NCI-H524 (cell line): ENCODE measurements around the gene FCRL4.
A peak's percentile ranks its signal among the peaks of the same experiment; 100 is the strongest.

Experiments used
- DNase-seq, 2 experiments: peaks; one replicate each; lab custom pipeline; 2025; lab: John Stamatoyannopoulos, UW

The FCRL4 gene

GRCh38 chr1:157597959-157598667 lies at the start of gene FCRL4:
Gene FCRL4, minus strand, starts transcription at chr1:157598085. Its CDS starts 141 bp downstream, at chr1:157597944.
- no peak for DNase-seq

DNA sequence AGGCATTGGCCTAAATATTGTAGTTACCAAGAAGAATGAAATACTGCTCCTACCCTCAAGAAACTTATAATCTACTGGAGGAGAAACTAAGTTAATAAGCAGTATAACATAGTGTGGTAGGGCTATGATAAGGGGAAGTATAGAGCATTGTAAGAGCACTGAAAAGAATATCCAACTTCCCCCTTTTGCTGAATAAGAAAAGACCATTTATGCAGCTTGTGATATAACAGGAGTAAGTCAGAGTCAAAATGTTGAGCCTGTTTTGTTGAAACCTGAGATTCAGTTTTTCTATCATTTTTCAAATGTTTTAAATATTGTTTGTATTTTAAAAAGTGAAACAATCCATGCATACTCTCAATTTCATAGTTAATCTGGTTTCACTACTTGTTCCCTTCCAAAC lies 48.3 kb upstream of the FCRL4 start:
- no peak for DNase-seq

DNA sequence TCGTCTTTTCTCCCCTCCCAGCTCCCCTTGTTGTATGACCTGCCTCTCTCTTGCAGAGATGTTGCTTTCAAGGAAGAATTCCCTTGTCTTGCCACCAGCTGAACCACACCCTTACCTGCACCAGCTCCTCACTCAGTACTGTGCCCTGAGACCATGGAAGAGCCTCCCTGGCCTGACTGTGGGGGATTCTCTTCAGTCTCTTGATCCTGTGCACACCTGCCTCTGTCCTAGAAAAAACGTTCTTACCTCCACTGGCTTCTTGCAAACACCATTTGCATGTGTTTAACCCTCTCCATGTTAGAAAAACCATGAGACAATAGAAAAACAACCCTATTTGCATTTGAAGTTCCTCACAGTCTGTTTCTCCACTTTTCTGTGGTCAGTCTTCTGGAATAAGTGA lies 43.3 kb upstream of the FCRL4 start:
- DNase-seq: no peak

DNA sequence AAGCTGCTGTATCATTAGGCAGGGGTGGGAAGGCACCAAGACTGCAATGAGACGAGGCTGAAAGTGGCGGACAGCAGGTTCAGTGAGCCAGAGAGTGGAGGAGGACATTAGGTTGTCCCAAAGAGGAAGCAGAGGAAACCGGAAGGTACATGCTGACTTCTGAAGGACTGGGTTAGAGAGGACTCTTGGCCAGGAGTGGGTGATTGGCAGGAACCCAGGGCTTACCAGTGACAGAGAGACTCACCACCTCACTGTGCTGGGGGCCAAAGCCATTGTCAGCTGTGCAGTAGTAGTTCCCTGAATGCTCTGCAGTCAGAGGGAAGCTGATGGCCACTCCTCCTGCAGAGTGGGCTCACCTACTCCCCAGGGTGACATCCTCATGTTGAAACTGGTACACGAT lies 41.9 kb upstream of the FCRL4 start:
- no peak for DNase-seq

- DNase-seq: no peak
Measured at GRCh38 chr1:157628773-157629172, 30.9 kb upstream of the FCRL4 start.

DNA sequence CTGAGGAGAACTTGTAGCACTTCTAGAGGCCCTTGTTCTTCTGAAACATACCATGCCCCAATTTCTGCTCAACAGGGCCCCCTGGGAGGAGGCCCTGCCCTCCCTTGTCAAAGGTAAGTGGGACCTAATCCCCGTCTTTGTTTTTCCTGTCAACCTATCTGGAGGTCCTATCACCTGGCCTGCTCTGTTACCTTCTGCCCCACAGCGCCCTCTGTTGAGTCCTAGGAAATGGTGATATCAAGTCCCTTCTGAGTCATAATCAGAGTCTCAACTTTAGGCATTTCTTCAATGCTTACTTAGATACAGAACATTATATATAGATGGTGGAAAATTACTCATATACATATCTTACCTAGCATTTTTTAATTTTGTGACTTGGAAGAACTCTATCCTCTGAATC lies 28.2 kb upstream of the FCRL4 start:
- peak in 1 of 2 experiments; percentile 0 for DNase-seq

GRCh38 chr1:157624471-157624870 lies 26.6 kb upstream of the FCRL4 start:
- DNase-seq: no peak

DNA sequence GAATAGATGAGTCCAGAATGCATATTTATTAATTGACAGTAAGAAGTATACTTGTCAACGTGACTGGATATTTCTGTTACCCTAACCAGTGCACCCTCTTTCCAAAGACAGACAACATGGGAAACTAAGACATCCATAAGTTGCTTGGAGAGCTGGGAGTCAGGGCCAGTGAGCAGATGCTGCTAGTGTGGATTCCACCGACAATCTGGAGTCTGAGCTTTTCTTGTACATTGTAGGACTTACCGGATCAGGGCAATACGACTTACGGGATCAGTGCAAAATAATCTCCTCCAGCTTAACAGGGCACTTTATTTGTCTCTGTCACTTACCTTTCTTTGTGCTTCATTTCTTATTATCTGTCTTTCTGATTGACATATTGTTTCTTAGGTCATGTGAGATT lies 24.6 kb upstream of the FCRL4 start:
- DNase-seq: no peak

GRCh38 chr1:157618190-157618589 lies 20.3 kb upstream of the FCRL4 start:
- DNase-seq: no peak

DNA sequence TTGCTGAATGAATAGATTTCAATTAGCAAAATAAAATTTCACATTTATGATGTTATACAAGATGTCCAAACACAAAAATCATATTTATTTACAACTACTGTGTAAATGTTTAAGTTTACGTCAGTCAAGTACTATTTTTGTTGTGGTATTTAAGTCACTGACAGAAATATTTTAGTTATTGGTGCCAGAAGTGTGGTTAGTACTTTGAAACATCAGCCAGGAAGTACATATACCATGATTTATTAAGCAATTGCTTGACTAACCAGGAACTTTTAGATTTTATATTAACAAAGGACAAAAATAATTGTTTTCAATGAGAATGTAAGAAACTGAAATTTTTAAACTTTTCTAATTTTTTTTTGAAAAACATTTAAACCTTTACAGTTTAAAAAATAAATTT lies 2.4 kb upstream of the FCRL4 start:
- no peak for DNase-seq

DNA sequence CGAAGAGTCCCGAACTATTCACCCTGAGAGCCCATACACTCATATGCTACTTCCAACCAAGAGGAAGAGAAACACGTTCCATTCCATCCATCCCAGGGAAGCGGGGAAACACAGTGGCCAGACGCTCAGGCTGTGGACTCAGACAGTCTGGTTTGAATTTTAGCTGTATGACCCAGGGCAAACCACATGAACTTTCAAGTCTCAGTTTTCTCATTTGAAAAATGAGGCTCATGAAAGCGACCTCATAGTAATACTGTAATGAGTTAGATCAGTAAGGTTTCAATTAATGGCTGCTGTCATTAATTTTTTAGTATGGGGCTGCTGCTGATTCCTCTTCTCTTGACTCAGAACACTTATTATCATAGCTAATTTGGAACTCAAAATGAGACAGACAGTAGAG lies 1.5 kb downstream of the FCRL4 start:
- no peak for DNase-seq

- DNase-seq: no peak
Measured at GRCh38 chr1:157595356-157595755, 2.5 kb downstream of the FCRL4 start.

DNA sequence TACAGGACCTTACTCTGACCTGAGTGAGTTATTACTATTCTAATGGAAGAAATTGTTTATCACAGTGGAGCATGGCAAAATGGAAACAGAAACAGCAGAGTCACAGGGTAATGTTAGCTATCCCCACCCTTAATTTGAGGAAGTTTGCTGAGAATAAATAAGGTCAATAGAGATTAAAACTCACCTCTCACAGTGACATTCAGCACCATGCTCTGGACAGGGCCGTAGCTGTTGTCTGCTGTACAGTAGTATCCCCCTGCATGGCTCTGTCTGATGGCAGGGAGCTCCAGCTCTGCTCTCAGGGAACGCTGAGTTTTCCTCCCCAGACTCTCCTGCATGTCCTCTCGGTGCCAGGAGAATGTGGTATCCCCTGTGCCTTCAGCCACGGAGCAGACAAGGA lies 11.9 kb downstream of the FCRL4 start:
- DNase-seq: no peak

DNA sequence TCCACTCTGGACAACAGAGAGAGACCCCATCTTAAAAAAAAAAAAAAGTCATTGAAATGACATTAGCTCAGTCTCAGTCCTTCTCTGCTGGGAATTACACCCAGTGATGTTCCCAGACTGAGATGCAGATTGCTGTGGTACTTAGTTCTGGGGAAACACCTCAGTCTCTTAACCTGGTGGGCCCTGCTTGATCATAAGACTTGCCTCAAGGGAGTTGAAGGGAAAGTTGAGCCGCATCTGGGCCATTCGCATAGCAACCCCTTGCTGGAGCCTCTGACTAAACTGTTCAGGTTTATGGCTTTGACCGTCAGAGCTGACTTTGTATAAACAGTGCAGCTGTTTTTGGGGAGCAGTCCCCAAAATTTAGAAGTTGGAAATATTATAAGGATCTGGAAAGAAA lies 13.4 kb downstream of the FCRL4 start:
- no peak for DNase-seq

GRCh38 chr1:157580828-157581210 lies 17.1 kb downstream of the FCRL4 start:
- no peak for DNase-seq

DNA sequence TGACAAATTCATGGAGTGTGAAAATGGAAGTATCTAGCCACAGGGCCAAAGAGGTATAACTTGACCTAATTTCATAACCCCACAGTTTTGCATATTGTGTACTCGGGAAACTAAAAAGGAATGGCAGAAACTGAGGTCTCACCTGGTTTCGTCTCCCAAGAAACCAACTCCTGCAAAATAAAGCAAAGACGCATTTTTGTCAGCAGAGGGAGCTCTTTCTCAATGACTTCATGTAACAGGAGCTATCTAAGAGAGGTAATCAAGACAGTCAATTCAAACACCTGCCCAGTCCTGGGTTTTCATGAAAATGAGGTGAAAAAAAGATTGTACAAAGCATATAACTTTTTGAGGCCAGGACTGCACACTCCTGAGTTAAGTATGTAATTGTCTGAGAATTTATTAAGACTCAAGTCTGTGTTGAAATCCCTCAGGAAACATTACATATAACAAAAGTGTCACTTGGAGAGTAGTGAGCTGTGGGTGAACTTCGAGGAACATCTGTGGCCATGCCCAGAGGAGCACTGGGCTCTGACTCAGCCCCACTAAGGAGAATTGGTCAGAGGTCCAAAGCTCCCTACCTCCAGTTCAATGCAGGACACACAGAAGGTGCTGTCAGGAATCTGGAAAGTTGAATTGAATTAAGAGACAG lies 17.6 kb downstream of the FCRL4 start:
- peak; percentile 22 to 61 for DNase-seq

DNA sequence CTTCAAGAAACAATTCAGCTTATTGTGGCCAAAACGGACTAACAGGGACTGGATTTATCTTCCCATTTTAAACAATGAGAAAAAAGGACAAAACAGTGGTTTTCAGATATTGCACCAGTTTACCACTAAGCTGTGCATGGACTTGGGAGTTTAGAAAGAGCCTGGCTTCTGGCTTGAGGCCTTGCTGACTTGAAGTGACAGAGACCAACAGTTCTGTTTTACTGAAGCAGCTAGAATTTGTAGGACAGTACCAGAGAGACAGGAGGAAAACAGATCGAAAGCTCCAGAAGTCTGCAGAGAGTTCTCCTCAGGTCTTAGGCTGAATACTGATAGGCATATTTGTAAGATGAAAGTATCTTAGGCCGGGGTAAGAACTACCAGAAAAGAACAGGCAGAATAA lies 20.5 kb downstream of the FCRL4 start:
- no peak for DNase-seq

DNA sequence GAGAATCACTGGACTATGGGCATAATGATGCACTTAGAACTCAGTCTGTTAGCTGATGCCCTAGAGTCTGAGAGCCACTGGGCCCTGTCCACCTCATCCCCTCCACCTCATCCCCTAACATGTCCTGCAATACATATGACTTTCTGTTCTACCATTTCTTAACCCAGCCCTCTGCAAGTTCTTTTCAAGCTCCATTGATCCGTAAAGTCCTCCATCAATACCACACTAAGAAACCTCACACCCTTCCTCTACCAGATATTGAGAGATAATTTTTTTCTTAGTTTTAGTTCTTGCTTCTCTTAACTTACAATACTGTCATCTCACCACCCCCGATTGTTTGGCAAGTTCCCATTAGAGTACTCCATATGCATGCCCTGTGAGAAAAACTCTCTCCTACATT lies 22.1 kb downstream of the FCRL4 start:
- no peak for DNase-seq

GRCh38 chr1:157574836-157575235 lies 23.0 kb downstream of the FCRL4 start:
- DNase-seq: no peak

- DNase-seq: no peak
Measured at GRCh38 chr1:157566484-157567300, 31.2 kb downstream of the FCRL4 start.

GRCh38 chr1:157562515-157562914 lies 35.4 kb downstream of the FCRL4 start:
- DNase-seq: no peak

GRCh38 chr1:157558119-157558518 lies 39.8 kb downstream of the FCRL4 start:
- DNase-seq: no peak
